Stimulated activated CD8-positive, alpha-beta memory T cell treated with anti-CD3 and anti-CD28 coated beads, Interleukin-12 subunit alpha, Interleukin-12 subunit beta, amount 100 ng/mL, for 24 hours (primary cell): ENCODE data around the gene TFCP2L1.

Experiments
- DNase-seq: peaks from one replicate; pipeline ENCODE4 v3.0.0-alpha.2; 2020; ENCODE audit errors: extremely low read depth

TFCP2L1 gene

DNA sequence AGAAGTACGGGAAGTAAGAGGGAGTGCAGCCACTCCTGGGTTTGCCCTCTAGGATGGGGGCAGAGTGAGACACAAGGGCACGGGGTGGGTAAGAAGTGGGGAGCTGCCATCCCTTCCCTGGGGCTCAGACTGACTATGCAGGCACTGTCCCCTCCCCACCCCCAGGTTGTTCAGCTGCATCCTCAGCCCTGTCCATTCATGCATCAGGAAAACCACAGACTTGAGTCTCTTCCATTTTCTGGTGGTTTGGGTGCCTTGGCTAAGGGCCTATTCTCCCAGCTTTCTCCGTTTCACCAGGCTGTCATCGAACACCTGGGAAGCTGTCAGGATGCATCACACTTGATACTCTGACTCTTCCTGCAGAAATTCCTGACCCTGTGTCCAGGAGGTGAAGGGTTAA is 111.9 kb downstream of the TFCP2L1 start:
- no peak for DNase-seq

DNA sequence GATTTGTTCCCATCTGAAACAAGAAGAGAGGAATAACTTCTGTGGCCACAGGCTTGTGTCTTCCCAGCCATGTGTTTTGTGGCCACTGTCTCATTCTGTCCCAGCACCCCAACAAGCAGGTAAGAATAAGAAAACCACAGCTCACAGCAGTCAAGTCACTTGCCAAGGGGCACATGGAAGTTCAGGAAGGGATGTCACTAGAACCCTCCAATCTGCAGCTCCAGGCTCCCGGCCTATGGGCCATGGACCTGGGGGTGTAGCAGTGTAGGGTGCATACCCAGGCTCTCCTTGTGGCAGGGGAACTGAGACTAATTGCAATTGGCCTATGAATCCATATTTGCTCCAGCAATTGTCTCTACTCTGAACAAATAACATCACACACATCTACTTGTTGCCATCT is 112.5 kb downstream of the TFCP2L1 start:
- no peak for DNase-seq

DNA sequence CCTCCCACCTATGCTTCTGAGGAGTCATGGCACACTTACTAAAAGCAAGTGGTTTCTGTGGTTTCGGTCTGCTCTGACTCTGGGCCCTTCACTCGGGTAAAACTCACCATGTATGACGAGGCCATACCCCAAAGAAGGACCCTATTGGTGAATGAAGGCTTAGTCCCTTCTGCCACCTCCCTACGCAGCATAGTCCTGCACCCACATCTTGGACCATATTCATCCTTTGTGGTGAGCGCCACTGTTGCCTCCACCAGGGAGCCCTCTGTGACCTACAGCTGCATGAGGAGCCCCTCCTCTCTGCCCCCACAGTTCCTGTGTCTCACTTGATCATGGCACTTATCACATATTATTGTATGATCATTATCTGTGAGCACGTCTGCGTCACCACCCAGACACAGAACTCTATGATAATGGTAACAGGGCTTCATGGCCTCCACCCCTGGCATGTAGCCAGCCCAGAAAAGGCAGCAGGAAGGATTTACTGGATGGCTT is 113.3 kb downstream of the TFCP2L1 start:
- no peak for DNase-seq

DNA sequence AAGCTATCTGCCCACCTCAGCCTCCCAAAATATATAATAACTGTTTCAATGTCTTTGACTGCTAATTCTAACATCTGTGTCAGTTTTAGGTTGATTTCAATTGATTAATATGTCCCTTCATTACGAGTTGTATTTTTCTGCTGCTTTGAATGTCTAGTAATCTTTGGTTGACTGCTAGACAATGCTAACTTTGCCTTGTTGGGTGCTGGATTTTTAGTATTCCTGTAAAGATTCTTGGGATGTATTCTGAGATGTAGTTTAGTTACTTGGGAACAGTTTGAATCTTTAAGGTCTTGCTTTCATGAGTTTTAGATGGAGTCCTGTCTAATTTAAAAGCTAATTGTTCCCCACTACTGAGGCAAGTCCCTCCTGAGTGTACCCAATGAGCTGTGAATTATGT is 114.4 kb downstream of the TFCP2L1 start:
- DNase-seq, result no peak

DNA sequence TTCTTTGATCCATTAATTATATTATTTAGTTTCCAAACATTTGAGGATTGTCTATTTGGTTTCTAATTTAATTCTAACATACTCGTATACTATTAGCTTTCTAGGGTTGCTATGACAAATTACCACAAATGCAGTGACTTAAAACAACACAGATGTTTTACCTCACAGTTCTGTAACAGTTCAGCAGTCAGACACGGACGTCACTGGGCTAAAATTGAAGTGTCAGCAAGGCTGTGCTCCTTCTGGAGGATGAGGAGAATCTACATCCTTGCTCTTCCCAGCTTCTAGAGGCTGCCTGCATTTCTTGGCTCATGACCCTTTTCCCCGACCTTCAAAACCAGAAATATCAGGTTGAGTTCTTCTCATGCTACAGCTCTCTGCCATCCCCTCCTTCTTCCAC is 117.6 kb downstream of the TFCP2L1 start:
- DNase-seq, result no peak
